ENCODE measurements around the gene APOC1. TPM values are rescaled to one million over a fixed set of nuclear protein-coding genes. Genes with fewer than 3 reads are reported as not detected.
"Not testable (repeated sequence)": the region's sequence is repeated elsewhere in the genome, so short reads cannot be mapped to it uniquely, and the experiment has no call there.

The APOC1 gene
- total RNA-seq, result 85.5 and 89.4 TPM in 2 replicates
- long read RNA-seq, transcript APOC1-208 (4 exons, 430 nt), result major isoform, 6 of 9 reads
- long read RNA-seq, partial matches to known transcripts, result 0 of 9 reads
- long read RNA-seq, other reads (novel, unspliced or antisense), result 0 of 9 reads

- not testable (repeated sequence) for H3K27me3 Mint-ChIP-seq; H3K9me3 Mint-ChIP-seq (ENCODE audit: low read depth); H3K36me3 Mint-ChIP-seq (ENCODE audit: insufficient read depth)
- Mint-ChIP-seq H3K4me1 (ENCODE audit: low read depth) (peaks cover 24% of the 10 kb centered on the region), H3K27ac (peak within 1 kb of the TSS; percentile 99), H3K4me3 (ENCODE audit: low read depth) (peak within 1 kb of the TSS; percentile 98)
- peak; percentile 76 for DNase-seq (ENCODE audit: low spot score, unreplicated experiment)
Measured at GRCh38 chr19:44914433-44915206, at the start of gene APOC1. Gene APOC1, plus strand, starts transcription at chr19:44914608. Its CDS starts 284 bp downstream, at chr19:44914892.

GRCh38 chr19:44865196-44865767 lies 49.1 kb upstream of the APOC1 start:
- no peaks in the 10 kb centered on the region for H3K27me3 Mint-ChIP-seq
- H3K36me3 Mint-ChIP-seq (ENCODE audit: insufficient read depth), result peaks cover 36% of the 10 kb centered on the region
- H3K27ac Mint-ChIP-seq, result peak overlapping the region; percentile 83
- TF ChIP-seq, protein P1, sequence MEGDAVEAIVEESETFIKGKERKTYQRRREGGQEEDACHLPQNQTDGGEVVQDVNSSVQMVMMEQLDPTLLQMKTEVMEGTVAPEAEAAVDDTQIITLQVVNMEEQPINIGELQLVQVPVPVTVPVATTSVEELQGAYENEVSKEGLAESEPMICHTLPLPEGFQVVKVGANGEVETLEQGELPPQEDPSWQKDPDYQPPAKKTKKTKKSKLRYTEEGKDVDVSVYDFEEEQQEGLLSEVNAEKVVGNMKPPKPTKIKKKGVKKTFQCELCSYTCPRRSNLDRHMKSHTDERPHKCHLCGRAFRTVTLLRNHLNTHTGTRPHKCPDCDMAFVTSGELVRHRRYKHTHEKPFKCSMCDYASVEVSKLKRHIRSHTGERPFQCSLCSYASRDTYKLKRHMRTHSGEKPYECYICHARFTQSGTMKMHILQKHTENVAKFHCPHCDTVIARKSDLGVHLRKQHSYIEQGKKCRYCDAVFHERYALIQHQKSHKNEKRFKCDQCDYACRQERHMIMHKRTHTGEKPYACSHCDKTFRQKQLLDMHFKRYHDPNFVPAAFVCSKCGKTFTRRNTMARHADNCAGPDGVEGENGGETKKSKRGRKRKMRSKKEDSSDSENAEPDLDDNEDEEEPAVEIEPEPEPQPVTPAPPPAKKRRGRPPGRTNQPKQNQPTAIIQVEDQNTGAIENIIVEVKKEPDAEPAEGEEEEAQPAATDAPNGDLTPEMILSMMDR (IDR thresholded peaks at IDR 0.05; ENCODE audit: unreplicated experiment), result no peak
- no peak overlapping the region for H3K4me3 Mint-ChIP-seq (ENCODE audit: low read depth)
- no peak for DNase-seq (ENCODE audit: low spot score, unreplicated experiment)
- no peaks in the 10 kb centered on the region for H3K9me3 Mint-ChIP-seq (ENCODE audit: low read depth)
- peaks cover 4% of the 10 kb centered on the region for H3K4me1 Mint-ChIP-seq (ENCODE audit: low read depth)

DNA sequence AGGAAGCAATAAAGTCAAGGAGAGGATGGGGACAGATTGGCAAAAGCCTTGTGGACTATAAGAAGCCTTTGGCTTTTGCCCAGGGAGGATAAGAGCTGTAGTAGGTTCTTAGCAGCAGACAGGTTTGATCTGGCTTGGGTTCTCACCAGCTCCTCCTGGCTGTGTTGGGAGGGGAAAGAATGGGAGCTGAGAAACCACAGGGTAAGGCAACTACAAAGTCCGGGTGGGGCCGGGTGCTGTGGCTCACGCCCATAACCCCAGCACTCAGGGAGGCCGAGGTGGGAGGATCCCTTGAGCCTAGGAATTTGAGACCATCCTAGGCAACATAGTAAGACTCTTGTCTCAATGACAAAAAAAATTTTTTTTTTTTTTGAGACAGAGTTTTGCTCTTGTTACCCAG lies 47.7 kb upstream of the APOC1 start:
- no peak for DNase-seq (ENCODE audit: low spot score, unreplicated experiment)
- no peaks in the 10 kb centered on the region for H3K27me3 Mint-ChIP-seq
- H3K4me3 Mint-ChIP-seq (ENCODE audit: low read depth), result no peak overlapping the region
- peaks cover 5% of the 10 kb centered on the region for H3K4me1 Mint-ChIP-seq (ENCODE audit: low read depth)
- TF ChIP-seq, protein P1 (IDR thresholded peaks at IDR 0.05; ENCODE audit: unreplicated experiment), result no peak
- peaks cover 30% of the 10 kb centered on the region for H3K36me3 Mint-ChIP-seq (ENCODE audit: insufficient read depth)
- no peaks in the 10 kb centered on the region for H3K9me3 Mint-ChIP-seq (ENCODE audit: low read depth)
- H3K27ac Mint-ChIP-seq, result no peak overlapping the region

- H3K9me3 Mint-ChIP-seq (ENCODE audit: low read depth), result no peaks in the 10 kb centered on the region
- no peak overlapping the region for H3K4me3 Mint-ChIP-seq (ENCODE audit: low read depth)
- TF ChIP-seq, protein P1 (IDR thresholded peaks at IDR 0.05; ENCODE audit: unreplicated experiment), result no peak
- peaks cover 29% of the 10 kb centered on the region for H3K36me3 Mint-ChIP-seq (ENCODE audit: insufficient read depth)
- peaks cover 5% of the 10 kb centered on the region for H3K4me1 Mint-ChIP-seq (ENCODE audit: low read depth)
- no peak overlapping the region for H3K27ac Mint-ChIP-seq
- DNase-seq (ENCODE audit: low spot score, unreplicated experiment), result no peak
- no peaks in the 10 kb centered on the region for H3K27me3 Mint-ChIP-seq
Measured at GRCh38 chr19:44867578-44867977, 46.8 kb upstream of the APOC1 start.

GRCh38 chr19:44869733-44870470 lies 44.5 kb upstream of the APOC1 start:
- peaks cover 34% of the 10 kb centered on the region for H3K36me3 Mint-ChIP-seq (ENCODE audit: insufficient read depth)
- H3K27me3 Mint-ChIP-seq, result no peaks in the 10 kb centered on the region
- H3K4me3 Mint-ChIP-seq (ENCODE audit: low read depth), result no peak overlapping the region
- DNase-seq (ENCODE audit: low spot score, unreplicated experiment), result no peak
- TF ChIP-seq, protein P1 (IDR thresholded peaks at IDR 0.05; ENCODE audit: unreplicated experiment), result no peak
- no peaks in the 10 kb centered on the region for H3K9me3 Mint-ChIP-seq (ENCODE audit: low read depth)
- H3K27ac Mint-ChIP-seq, result peak overlapping the region; percentile 84
- H3K4me1 Mint-ChIP-seq (ENCODE audit: low read depth), result peaks cover 5% of the 10 kb centered on the region

Measured in progenitor cell of endocrine pancreas (in vitro differentiated cells).